ENCODE results near the gene KCNE3.
"Not testable (repeated sequence)": the region's sequence is repeated elsewhere in the genome, so short reads cannot be mapped to it uniquely, and the experiment has no call there.

The KCNE3 gene

DNA sequence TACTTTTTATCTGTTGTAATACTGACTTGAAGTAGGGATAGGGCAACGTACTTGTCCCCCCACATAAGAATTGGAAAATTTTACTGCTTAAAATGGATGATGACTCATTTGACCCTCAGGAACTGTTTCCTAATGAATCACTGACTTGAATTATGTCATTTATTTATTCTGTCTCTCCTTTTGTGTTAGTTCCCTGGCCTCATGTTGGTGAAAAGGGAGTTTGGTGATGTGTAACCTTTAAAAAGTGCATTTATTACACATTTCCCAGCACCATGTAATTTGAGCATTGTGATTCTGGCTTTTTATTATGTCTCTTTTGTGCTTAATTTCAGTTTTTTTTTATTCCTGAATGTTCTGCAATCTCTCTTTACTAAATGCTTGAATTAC, 48.8 kb downstream of the KCNE3 start:
- TF ChIP-seq, protein P1, sequence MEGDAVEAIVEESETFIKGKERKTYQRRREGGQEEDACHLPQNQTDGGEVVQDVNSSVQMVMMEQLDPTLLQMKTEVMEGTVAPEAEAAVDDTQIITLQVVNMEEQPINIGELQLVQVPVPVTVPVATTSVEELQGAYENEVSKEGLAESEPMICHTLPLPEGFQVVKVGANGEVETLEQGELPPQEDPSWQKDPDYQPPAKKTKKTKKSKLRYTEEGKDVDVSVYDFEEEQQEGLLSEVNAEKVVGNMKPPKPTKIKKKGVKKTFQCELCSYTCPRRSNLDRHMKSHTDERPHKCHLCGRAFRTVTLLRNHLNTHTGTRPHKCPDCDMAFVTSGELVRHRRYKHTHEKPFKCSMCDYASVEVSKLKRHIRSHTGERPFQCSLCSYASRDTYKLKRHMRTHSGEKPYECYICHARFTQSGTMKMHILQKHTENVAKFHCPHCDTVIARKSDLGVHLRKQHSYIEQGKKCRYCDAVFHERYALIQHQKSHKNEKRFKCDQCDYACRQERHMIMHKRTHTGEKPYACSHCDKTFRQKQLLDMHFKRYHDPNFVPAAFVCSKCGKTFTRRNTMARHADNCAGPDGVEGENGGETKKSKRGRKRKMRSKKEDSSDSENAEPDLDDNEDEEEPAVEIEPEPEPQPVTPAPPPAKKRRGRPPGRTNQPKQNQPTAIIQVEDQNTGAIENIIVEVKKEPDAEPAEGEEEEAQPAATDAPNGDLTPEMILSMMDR (IDR thresholded peaks at IDR 0.05; ENCODE audit: low read depth, low read length) = no peak
- peak; percentile 92 for DNase-seq (ENCODE audit: low read depth, low spot score)
- no peak overlapping the region for H3K4me3 ChIP-seq (ENCODE audit: low read depth, low read length)
- in situ Hi-C loops (cut with HindIII; ENCODE audit: low sequenced_read_pairs) = no loop called here

DNA sequence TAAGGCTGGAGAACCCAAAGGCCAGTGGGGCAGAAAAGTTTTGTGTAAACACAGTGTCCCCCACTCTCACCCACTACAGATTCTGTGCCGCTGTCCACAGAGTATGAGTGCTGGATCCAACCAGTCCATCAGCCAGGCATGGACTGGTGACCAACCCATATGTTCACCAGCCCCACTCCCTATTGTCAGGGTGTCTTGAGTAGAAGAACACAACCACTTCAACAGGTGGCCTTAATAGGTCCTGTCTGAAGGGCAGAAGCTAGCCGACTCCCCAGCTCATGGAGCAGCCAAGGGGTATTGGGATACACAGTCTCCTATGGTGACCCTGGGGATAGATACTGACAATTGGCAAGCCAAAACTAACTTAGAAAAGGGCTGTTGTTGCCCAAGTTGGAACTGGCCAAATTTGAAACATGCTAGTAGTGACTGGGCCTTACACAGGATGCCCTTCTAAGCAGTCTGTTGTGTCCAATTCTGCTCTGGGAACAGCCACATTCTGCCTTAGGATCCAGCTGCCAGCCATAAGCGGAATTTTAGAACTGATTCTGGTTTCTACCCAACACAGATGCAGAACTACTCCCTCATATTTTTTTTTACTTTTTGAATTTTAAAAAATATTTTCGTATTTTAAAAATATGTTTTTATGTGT, 49.4 kb downstream of the KCNE3 start:
- in situ Hi-C loops (cut with HindIII; ENCODE audit: low sequenced_read_pairs) = no loop called here
- DNase-seq (ENCODE audit: low read depth, low spot score) = no peak
- TF ChIP-seq, protein P1 (IDR thresholded peaks at IDR 0.05; ENCODE audit: low read depth, low read length) = no peak
- H3K4me3 ChIP-seq (ENCODE audit: low read depth, low read length) = no peak overlapping the region

DNA sequence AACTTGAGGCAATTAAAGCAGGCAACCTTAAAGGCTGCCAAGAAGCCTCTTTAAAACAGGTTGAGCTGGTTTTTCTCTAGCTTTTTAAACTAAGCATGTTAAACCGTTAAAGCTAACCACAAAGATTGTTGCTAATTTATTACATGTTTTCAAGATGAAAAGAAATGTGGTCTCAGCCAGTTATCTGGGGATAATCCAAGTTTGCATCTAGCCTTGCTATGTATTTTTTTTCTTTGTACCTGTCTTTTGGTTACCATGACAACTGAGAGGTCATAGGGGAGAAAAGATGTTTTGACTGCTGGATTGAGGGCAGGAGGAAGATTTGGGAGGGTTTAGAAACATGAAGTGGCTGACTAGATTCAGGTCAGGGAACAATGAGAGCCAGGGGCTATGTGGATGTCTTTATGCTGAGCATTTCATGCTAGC, 50.0 kb downstream of the KCNE3 start:
- in situ Hi-C loops (cut with HindIII; ENCODE audit: low sequenced_read_pairs) = no loop called here
- peak; percentile 90 for DNase-seq (ENCODE audit: low read depth, low spot score)
- TF ChIP-seq, protein P1 (IDR thresholded peaks at IDR 0.05; ENCODE audit: low read depth, low read length) = no peak
- H3K4me3 ChIP-seq (ENCODE audit: low read depth, low read length) = no peak overlapping the region

DNA sequence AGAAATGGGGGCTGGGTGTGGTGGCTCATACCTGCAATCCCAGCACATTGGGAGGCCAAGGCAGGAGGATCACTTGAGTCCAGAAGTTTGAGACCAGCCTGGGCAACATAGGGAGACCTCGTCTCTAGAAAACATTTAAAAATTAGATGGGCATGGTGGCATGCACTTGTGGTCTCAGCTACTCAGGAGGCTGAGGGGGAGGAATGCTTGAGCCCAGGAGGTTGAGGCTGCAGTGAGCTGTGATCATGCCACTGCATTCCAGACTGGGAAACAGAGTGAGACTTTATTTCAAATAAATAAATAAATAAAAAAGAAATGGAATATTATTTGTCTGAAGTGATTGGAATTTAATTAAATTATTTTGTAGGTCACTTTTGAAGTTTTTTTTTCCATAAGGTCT, 50.4 kb downstream of the KCNE3 start:
- H3K4me3 ChIP-seq (ENCODE audit: low read depth, low read length); DNase-seq (ENCODE audit: low read depth, low spot score); in situ Hi-C loops (cut with HindIII; ENCODE audit: low sequenced_read_pairs): not testable (repeated sequence)

DNA sequence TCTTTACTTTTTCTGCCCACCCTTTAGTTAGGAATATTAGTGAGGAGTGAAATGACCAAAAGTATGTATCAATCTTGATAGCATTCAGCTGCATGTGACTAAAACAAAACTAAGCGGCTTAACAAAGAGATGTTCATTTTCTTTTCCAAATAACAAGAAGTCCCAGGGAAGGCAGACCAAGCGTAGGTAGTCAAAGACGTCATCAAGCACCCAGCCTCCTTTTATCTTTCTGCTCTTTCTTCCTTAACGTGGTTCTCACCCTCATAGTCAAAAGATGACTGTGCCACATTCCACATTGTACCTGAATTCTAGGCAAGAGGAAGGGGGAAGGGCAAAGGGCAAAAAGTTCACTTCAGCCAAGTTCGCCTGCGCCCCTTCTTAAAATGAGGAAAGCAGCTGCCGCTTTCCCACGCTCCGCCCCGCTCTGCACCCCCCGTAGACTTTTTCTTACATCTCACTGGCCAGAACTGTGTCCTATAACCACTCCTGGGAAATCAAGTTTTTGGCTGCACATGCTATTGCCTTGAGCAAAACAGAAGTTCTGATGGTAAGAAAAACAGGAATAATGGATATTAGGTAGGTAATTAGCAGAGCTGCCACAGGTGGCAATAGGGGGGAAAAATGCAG, 54.5 kb downstream of the KCNE3 start:
- in situ Hi-C loops (cut with HindIII; ENCODE audit: low sequenced_read_pairs) = no loop called here
- H3K4me3 ChIP-seq (ENCODE audit: low read depth, low read length) = no peak overlapping the region
- DNase-seq (ENCODE audit: low read depth, low spot score) = no peak
- TF ChIP-seq, protein P1 (IDR thresholded peaks at IDR 0.05; ENCODE audit: low read depth, low read length) = no peak

DNA sequence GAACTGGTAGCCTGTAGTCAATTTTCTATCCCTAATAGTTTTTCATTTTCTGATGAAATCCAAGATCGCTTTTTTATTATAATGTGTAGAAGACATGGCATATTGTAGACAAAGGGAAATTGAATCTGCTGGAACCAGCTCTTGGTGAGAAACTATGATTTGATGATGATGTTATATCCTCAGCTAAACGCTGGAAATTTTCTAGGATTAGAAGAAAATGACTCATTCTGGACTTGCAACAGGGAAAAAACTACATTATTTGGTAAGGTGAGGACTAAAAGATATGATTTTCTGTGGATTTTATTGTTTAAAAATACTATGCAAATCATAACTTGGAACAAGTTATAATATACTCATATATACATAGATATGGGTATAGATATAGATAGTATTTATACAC, 55.0 kb downstream of the KCNE3 start:
- TF ChIP-seq, protein P1 (IDR thresholded peaks at IDR 0.05; ENCODE audit: low read depth, low read length) = no peak
- no peak for DNase-seq (ENCODE audit: low read depth, low spot score)
- in situ Hi-C loops (cut with HindIII; ENCODE audit: low sequenced_read_pairs) = no loop called here
- no peak overlapping the region for H3K4me3 ChIP-seq (ENCODE audit: low read depth, low read length)

DNA sequence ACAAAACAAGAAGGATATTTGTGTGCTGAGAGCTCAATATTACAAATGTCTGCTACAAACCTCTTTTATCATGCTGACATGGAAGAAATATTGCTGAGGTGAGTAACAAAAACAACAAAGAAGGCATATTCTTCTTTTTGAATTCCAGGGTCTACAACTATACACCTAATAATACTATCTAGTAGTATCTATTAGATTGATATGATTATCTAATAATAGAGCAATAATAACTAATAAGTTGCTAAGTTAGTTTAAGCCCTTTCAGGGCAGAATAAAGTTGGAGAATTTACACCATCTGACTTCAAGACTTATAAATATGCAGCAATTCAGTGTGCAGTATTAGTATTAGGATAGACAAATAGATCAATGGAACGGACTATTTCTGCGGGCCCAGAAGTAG, 57.7 kb downstream of the KCNE3 start:
- in situ Hi-C loops (cut with HindIII; ENCODE audit: low sequenced_read_pairs) = no loop called here
- TF ChIP-seq, protein P1 (IDR thresholded peaks at IDR 0.05; ENCODE audit: low read depth, low read length) = no peak
- no peak overlapping the region for H3K4me3 ChIP-seq (ENCODE audit: low read depth, low read length)
- no peak for DNase-seq (ENCODE audit: low read depth, low spot score)

All from astrocyte of the spinal cord (primary cell).